Uterus (tissue), 2 donors: Measurements from ENCODE around the gene CEP120.

ENCODE experiments used
- CTCF ChIP-seq, 4 experiments: fragments of 200-600 bp in 2 of 4; fragments of 450-650 bp in 2 of 4; sonication (generic) in 2 of 4; IDR thresholded peaks; one replicate each; pipeline ENCODE4 v1.5.1; 2016 to 2019; ENCODE audit warnings: antibody characterized with exemption in 4 of 4, mild to moderate bottlenecking in 2 of 4, moderate library complexity in 1 of 4
- POLR2A ChIP-seq, 2 donors: fragments of 450-650 bp; IDR thresholded peaks; one replicate each; pipeline ENCODE4 v1.6.1; 2016; ENCODE audit warnings: antibody characterized with exemption in 2 of 2, mild to moderate bottlenecking in 1 of 2, moderate library complexity in 1 of 2

- TF ChIP-seq CTCF (IDR thresholded peaks at IDR 0.05), result no peak
- TF ChIP-seq POLR2A (IDR thresholded peaks at IDR 0.05), result no peak
Measured at GRCh38 chr5:123450114-123450513, 26.9 kb upstream of the CEP120 start.
